Suprapubic skin (tissue), 4 donors: ENCODE data around the gene CYFIP2. TPM values are rescaled to one million over a fixed set of nuclear protein-coding genes. Genes with fewer than 3 reads are reported as not detected.

Experiments used
- DNase-seq, 2 donors: peaks; one replicate each; pipeline ENCODE4 v3.0.0-alpha.2; 2019; ENCODE audit warnings: low spot score in 2 of 2
- H3K27ac ChIP-seq: fragments of 200-600 bp; sonication (generic); one replicate; pipeline ENCODE4 v1.5.1; 2019
- H3K27me3 ChIP-seq: fragments of 200-600 bp; sonication (generic); one replicate; pipeline ENCODE4 v1.5.1; 2019
- H3K36me3 ChIP-seq: fragments of 200-600 bp; sonication (generic); one replicate; pipeline ENCODE4 v1.5.1; 2019
- H3K4me1 ChIP-seq: fragments of 200-600 bp; sonication (generic); one replicate; pipeline ENCODE4 v1.5.1; 2019
- H3K4me3 ChIP-seq: fragments of 200-600 bp; sonication (generic); one replicate; pipeline ENCODE4 v1.5.1; 2019; ENCODE audit warnings: mild to moderate bottlenecking
- H3K9me3 ChIP-seq: fragments of 200-600 bp; sonication (generic); one replicate; pipeline ENCODE4 v1.5.1; 2019
- CTCF ChIP-seq, 2 donors: fragments of 200-600 bp in 1 of 2; fragments of 450-650 bp in 1 of 2; sonication (generic) in 1 of 2; IDR thresholded peaks; one replicate each; pipeline ENCODE4 v1.5.1; 2016 to 2019; ENCODE audit warnings: antibody characterized with exemption in 2 of 2, mild to moderate bottlenecking in 1 of 2, moderate library complexity in 1 of 2
- EP300 ChIP-seq: sonication (generic); formaldehyde crosslinking; IDR thresholded peaks from one replicate; pipeline ENCODE4 v1.6.1; 2017; ENCODE audit warnings: antibody characterized with exemption
- POLR2A ChIP-seq, 2 donors: fragments of 450-650 bp; IDR thresholded peaks; one replicate each; pipeline ENCODE4 v1.6.1; 2017; ENCODE audit warnings: antibody characterized with exemption in 2 of 2, mild to moderate bottlenecking in 2 of 2, moderate library complexity in 2 of 2
- POLR2AphosphoS5 ChIP-seq, 3 donors: sonication (generic); formaldehyde crosslinking; IDR thresholded peaks; one replicate each; pipeline ENCODE4 v1.6.1; 2017; ENCODE audit warnings: antibody characterized with exemption in 3 of 3
- WGBS: methylation state at CpG from one replicate; pipeline ENCODE4 v1.1.5; 2018; 5-methylcytosine and 5-hydroxymethylcytosine counted together
- total RNA-seq, 4 donors: library from RNA; depleted of rRNA; stranded (reverse); fragments of >200 nt; gene quantifications; one replicate each; pipeline ENCODE4 v1.1.0, GENCODE V29; 2016

The CYFIP2 gene
- total RNA-seq, 4 donors from 2014 or later, result 12.7 to 17.1 (median 14.9) TPM

GRCh38 chr5:157339409-157339808, 73.5 kb downstream of the CYFIP2 start:
- no peak for DNase-seq
- 86% methylated on average over 1 of the region's 1 CpG for WGBS
- no peaks in the 10 kb centered on the region for H3K36me3 ChIP-seq
- no peak overlapping the region for H3K27ac ChIP-seq
- H3K4me3 ChIP-seq, result no peak overlapping the region
- TF ChIP-seq CTCF (IDR thresholded peaks at IDR 0.05) (no peak), POLR2AphosphoS5 (IDR thresholded peaks at IDR 0.05) (no peak), POLR2A (IDR thresholded peaks at IDR 0.05) (no peak), EP300 (no peak)
- H3K4me1 ChIP-seq, result no peaks in the 10 kb centered on the region
- H3K9me3 ChIP-seq, result no peaks in the 10 kb centered on the region
- no peaks in the 10 kb centered on the region for H3K27me3 ChIP-seq

GRCh38 chr5:157342822-157343402, 77.0 kb downstream of the CYFIP2 start:
- Histone ChIP-seq H3K4me1 (no peaks in the 10 kb centered on the region), H3K36me3 (no peaks in the 10 kb centered on the region), H3K27ac (no peak overlapping the region), H3K27me3 (no peaks in the 10 kb centered on the region), H3K4me3 (no peak overlapping the region), H3K9me3 (no peaks in the 10 kb centered on the region)
- no peak for TF ChIP-seq POLR2A (IDR thresholded peaks at IDR 0.05)
- TF ChIP-seq CTCF (IDR thresholded peaks at IDR 0.05), result peak in 1 of 2 donors; percentile 43
- no peak for DNase-seq
- WGBS, result 84% methylated on average over 16 of the region's 16 CpGs

- Histone ChIP-seq H3K4me3 (no peak overlapping the region), H3K27ac (no peak overlapping the region), H3K36me3 (no peaks in the 10 kb centered on the region), H3K4me1 (no peaks in the 10 kb centered on the region), H3K9me3 (no peaks in the 10 kb centered on the region), H3K27me3 (no peaks in the 10 kb centered on the region)
- TF ChIP-seq EP300 (no peak), POLR2A (IDR thresholded peaks at IDR 0.05) (no peak), CTCF (IDR thresholded peaks at IDR 0.05) (no peak), POLR2AphosphoS5 (IDR thresholded peaks at IDR 0.05) (no peak)
- 88% methylated on average over 14 of the region's 14 CpGs for WGBS
- no peak for DNase-seq
These were observed 78.2 kb downstream of the CYFIP2 start for GRCh38 chr5:157343842-157344790.

- no peak overlapping the region for H3K4me3 ChIP-seq
- no peak for DNase-seq
- TF ChIP-seq POLR2AphosphoS5 (IDR thresholded peaks at IDR 0.05) (no peak), CTCF (IDR thresholded peaks at IDR 0.05) (no peak), POLR2A (IDR thresholded peaks at IDR 0.05) (no peak), EP300 (no peak)
- H3K9me3 ChIP-seq, result no peaks in the 10 kb centered on the region
- no peaks in the 10 kb centered on the region for H3K4me1 ChIP-seq
- H3K27me3 ChIP-seq, result no peaks in the 10 kb centered on the region
- no peaks in the 10 kb centered on the region for H3K36me3 ChIP-seq
- H3K27ac ChIP-seq, result no peak overlapping the region
- WGBS, result 89% methylated on average over 7 of the region's 7 CpGs
These were observed 79.1 kb downstream of the CYFIP2 start for GRCh38 chr5:157345067-157345466.

GRCh38 chr5:157345485-157345884, 79.6 kb downstream of the CYFIP2 start:
- Histone ChIP-seq H3K36me3 (no peaks in the 10 kb centered on the region), H3K4me1 (no peaks in the 10 kb centered on the region), H3K9me3 (no peaks in the 10 kb centered on the region), H3K4me3 (no peak overlapping the region), H3K27me3 (no peaks in the 10 kb centered on the region), H3K27ac (no peak overlapping the region)
- DNase-seq, result no peak
- WGBS, result 86% methylated on average over 6 of the region's 6 CpGs
- TF ChIP-seq EP300, result no peak
- no peak for TF ChIP-seq POLR2A (IDR thresholded peaks at IDR 0.05)
- no peak for TF ChIP-seq CTCF (IDR thresholded peaks at IDR 0.05)
- no peak for TF ChIP-seq POLR2AphosphoS5 (IDR thresholded peaks at IDR 0.05)
